Measurements from ENCODE around the gene RTN1. TPM values are rescaled to one million over a fixed set of nuclear protein-coding genes. Genes with fewer than 3 reads are reported as not detected.

Gene RTN1
- total and polyA plus RNA-seq, 9 of the 15 experiments (the other 6 are each of a cell fraction or from before 2014, with no cell fraction given), result 0.03 to 0.09 TPM; not detected in 7

GRCh38 chr14:59576332-59577294, 294.0 kb downstream of the RTN1 start, which contains the start of gene CCDC175 (continued):
- TF ChIP-seq MGA (IDR thresholded peaks at IDR 0.05) (no peak), ZNF277 (CRISPR knock-in tag; IDR thresholded peaks at IDR 0.05; ENCODE audit: borderline replicate concordance) (no peak), FOXK2 (conservative IDR thresholded peaks at IDR 0.05 in 1 of 2, IDR thresholded peaks at IDR 0.05 in 1 of 2; ENCODE audit: low read depth in 2 of 2) (no peak), ZNF699 (CRISPR knock-in tag; IDR thresholded peaks at IDR 0.05; ENCODE audit: insufficient replicate concordance) (no peak), ZBTB7A (IDR thresholded peaks at IDR 0.05; ENCODE audit: borderline replicate concordance, control insufficient read depth, low read depth, low read length) (0 out of 2 replicates have a peak, but pooled peaks have one; percentile 27), TFAP4 (CRISPR knock-in tag; IDR thresholded peaks at IDR 0.05; ENCODE audit: borderline replicate concordance) (peak; percentile 35; the same call in 1 of the 2 replicates), LARP7 (IDR thresholded peaks at IDR 0.05) (no peak), BMI1 (IDR thresholded peaks at IDR 0.05; ENCODE audit: low read length) (peak; percentile 82)

Measured in K562 (cell line).